Colonic mucosa (tissue), 4 donors: ENCODE results near the gene RBM14. TPM values are rescaled to one million over a fixed set of nuclear protein-coding genes. Genes with fewer than 3 reads are reported as not detected.

Source experiments
- DNase-seq: peaks from one replicate; pipeline ENCODE4 v3.0.0-alpha.2; 2020
- H3K27ac ChIP-seq: fragments of 200-600 bp; one replicate; pipeline ENCODE4 v1.8.0; 2021
- H3K27me3 ChIP-seq: fragments of 200-600 bp; one replicate; pipeline ENCODE4 v1.8.0; 2021
- H3K36me3 ChIP-seq: fragments of 200-600 bp; one replicate; pipeline ENCODE4 v1.8.0; 2021
- H3K4me1 ChIP-seq: fragments of 200-600 bp; one replicate; pipeline ENCODE4 v1.8.0; 2021; ENCODE audit warnings: mild to moderate bottlenecking
- H3K4me3 ChIP-seq: fragments of 200-600 bp; one replicate; pipeline ENCODE4 v1.8.0; 2021
- H3K9ac ChIP-seq, 2 donors: one replicate each; pipeline ENCODE4 v1.7.0; 2013; ENCODE audit warnings: control low read depth in 2 of 2, low read depth in 2 of 2, low read length in 2 of 2
- H3K9me3 ChIP-seq: fragments of 200-600 bp; one replicate; pipeline ENCODE4 v1.8.0; 2021
- CTCF ChIP-seq: fragments of 200-600 bp; IDR thresholded peaks from one replicate; pipeline ENCODE4 v1.8.0; 2022; ENCODE audit warnings: antibody characterized with exemption, mild to moderate bottlenecking
- intact Hi-C: fragments of 100-400 bp; cut with DNase I; formaldehyde crosslinking; loops from one replicate; pipeline ENCODE4 v1.14.1; 2022
- total RNA-seq, 2 donors: library from RNA; stranded (reverse); fragmentation: NEBNext Ultra II Directional in 1 of 2; extraction: Animal tissue kit (Norgen Biotek cat#: 25700) in 1 of 2; gene quantifications; one replicate each; pipeline ENCODE4 v1.2.1, GENCODE V29; 2021
- donor health status: healthy.
- donor health status: DM: no; HTN: no; CAD: no.
- donor health status: DM: no; HTN: no; CAD: no.

The RBM14 gene
- total RNA-seq, 2 donors from 2014 or later, result 36.4 to 110 TPM

DNA sequence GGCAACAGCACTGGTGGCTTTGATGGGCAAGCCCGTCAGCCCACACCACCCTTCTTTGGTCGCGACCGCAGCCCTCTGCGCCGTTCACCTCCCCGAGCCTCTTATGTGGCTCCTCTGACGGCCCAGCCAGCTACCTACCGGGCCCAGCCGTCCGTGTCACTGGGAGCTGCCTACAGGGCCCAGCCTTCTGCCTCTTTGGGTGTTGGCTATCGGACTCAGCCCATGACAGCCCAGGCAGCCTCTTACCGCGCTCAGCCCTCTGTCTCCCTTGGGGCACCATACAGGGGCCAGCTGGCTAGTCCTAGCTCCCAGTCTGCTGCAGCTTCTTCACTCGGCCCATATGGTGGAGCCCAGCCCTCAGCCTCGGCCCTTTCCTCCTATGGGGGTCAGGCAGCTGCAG is 8.0 kb downstream of the RBM14 start:
- no peaks in the 10 kb centered on the region for H3K9me3 ChIP-seq
- TF ChIP-seq CTCF, result no peak
- DNase-seq, result no peak
- no peak overlapping the region for H3K4me3 ChIP-seq
- peaks cover 7% of the 10 kb centered on the region for H3K4me1 ChIP-seq
- H3K36me3 ChIP-seq, result peaks cover 36% of the 10 kb centered on the region
- intact Hi-C loops, result no loop called here
- H3K27ac ChIP-seq, result no peak overlapping the region
- no peak overlapping the region for H3K9ac ChIP-seq
- H3K27me3 ChIP-seq, result no peaks in the 10 kb centered on the region

DNA sequence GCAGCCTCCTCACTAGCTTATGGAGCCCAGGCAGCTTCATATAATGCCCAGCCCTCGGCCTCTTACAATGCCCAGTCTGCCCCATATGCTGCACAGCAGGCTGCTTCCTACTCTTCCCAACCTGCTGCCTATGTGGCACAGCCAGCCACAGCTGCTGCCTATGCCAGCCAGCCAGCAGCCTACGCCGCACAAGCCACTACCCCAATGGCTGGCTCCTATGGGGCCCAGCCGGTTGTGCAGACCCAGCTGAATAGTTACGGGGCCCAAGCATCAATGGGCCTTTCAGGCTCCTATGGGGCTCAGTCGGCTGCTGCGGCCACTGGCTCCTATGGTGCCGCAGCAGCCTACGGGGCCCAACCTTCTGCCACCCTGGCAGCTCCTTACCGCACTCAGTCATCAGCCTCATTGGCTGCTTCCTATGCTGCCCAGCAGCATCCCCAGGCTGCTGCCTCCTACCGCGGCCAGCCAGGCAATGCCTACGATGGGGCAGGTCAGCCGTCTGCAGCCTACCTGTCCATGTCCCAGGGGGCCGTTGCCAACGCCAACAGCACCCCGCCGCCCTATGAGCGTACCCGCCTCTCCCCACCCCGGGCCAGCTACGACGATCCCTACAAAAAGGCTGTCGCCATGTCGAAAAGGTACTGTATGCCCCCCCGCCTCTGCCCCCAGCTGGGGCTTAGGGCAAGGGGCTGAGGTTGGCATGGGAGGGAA is 8.8 kb downstream of the RBM14 start:
- Histone ChIP-seq H3K4me3 (no peak overlapping the region), H3K27me3 (no peaks in the 10 kb centered on the region), H3K4me1 (peaks cover 7% of the 10 kb centered on the region), H3K36me3 (peaks cover 36% of the 10 kb centered on the region), H3K27ac (no peak overlapping the region), H3K9ac (no peak overlapping the region), H3K9me3 (no peaks in the 10 kb centered on the region)
- no peak for DNase-seq
- TF ChIP-seq CTCF, result no peak
- intact Hi-C loops, result no loop called here

DNA sequence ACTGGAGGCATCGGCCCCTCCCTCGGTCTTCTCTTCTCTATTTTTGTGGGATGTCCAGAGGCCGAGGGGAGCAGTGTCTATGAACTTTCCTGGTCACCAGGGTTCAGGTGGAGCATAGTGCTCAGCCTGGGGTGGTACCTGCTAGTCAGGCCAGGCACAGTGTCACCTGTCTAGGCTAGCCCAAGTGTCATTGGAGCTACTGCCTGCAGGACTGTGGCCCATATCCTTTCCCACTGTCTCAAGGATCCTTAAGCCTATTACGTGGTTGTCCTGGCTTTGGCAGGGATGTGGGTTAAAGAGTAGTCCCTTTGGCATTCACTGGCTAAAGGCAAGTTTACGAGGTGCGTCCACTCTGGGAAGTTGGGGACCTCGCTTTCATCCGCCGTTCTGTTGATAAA is 9.3 kb downstream of the RBM14 start:
- no peaks in the 10 kb centered on the region for H3K27me3 ChIP-seq
- no peak for DNase-seq
- intact Hi-C loops, result no loop called here
- H3K27ac ChIP-seq, result no peak overlapping the region
- H3K36me3 ChIP-seq, result peaks cover 36% of the 10 kb centered on the region
- H3K9me3 ChIP-seq, result no peaks in the 10 kb centered on the region
- no peak overlapping the region for H3K4me3 ChIP-seq
- H3K4me1 ChIP-seq, result peaks cover 4% of the 10 kb centered on the region
- TF ChIP-seq CTCF, result no peak
- no peak overlapping the region for H3K9ac ChIP-seq

GRCh38 chr11:66626382-66626781 is 10.0 kb downstream of the RBM14 start:
- H3K4me1 ChIP-seq, result no peaks in the 10 kb centered on the region
- peaks cover 36% of the 10 kb centered on the region for H3K36me3 ChIP-seq

DNA sequence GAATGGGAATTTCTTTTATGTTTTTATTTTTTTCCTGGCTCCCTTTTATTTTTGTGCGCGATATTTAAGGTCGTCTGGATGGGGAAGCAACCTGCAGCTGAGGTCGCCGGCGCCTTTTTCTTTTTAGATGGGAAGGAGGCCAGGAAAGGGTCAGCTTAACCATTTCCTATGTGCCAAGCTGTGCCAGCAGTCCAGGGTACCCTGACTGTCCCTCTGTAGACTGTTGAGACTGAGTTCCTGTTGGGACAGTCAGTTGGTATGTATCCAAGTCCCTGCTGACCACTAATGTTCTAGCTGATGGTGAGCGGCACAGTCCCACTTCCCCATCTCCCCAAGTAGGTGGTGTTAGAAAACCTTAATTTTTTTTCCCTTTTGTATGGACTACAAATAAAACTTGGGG is 10.5 kb downstream of the RBM14 start:
- H3K27me3 ChIP-seq, result no peaks in the 10 kb centered on the region
- H3K4me1 ChIP-seq, result no peaks in the 10 kb centered on the region
- H3K9ac ChIP-seq, result no peak overlapping the region
- no peak overlapping the region for H3K4me3 ChIP-seq
- no peak for DNase-seq
- H3K9me3 ChIP-seq, result no peaks in the 10 kb centered on the region
- no peak for TF ChIP-seq CTCF
- intact Hi-C loops, result no loop called here
- H3K27ac ChIP-seq, result no peak overlapping the region
- peaks cover 36% of the 10 kb centered on the region for H3K36me3 ChIP-seq

More at GRCh38 chr11:66626382-66626781, 10.0 kb downstream of the RBM14 start:
- no peak for TF ChIP-seq CTCF
- intact Hi-C loops, result no loop called here
- Histone ChIP-seq H3K27ac (no peak overlapping the region), H3K27me3 (no peaks in the 10 kb centered on the region), H3K4me3 (no peak overlapping the region), H3K9me3 (no peaks in the 10 kb centered on the region), H3K9ac (no peak overlapping the region)
- DNase-seq, result no peak
